Measurements from ENCODE around the gene FERMT2. TPM values are rescaled to one million over a fixed set of nuclear protein-coding genes. Genes with fewer than 3 reads are reported as not detected.
A peak's percentile ranks its signal among the peaks of the same experiment; 100 is the strongest.
"Not testable (repeated sequence)": the region's sequence is repeated elsewhere in the genome, so short reads cannot be mapped to it uniquely, and the experiment has no call there.

The FERMT2 gene
- total RNA-seq, 6 experiments from 2014 or later, result 40.4 to 64.5 (median 53.3) TPM

DNA sequence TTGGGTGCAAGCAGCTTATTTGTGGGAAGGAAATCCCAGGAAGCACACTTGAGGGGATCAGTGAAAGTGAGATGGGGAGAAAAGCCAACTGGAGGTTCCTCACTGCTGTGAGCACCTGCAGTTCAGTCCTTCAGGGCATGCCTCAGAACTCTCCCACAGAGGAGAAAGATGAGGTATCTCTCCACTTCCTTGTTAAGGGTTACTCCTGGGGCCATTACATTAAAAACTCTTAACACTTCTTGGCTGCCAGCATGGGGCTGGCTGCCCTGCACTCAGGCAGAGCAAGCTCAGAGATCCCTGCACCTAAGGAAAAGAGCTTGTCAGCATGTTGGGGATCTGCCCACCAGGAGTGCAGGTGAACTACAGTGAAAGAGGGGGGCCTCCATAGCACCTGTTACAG is 28.8 kb downstream of the FERMT2 start:
- Histone ChIP-seq H3K27ac (no peak overlapping the region), H3K4me1 (peaks cover 0 to 92% (median 36%) of the 10 kb centered on the region in 4 donors), H3K4me3 (no peak overlapping the region), H3K36me3 (no peaks in the 10 kb centered on the region), H3K9me3 (no peaks in the 10 kb centered on the region), H3K27me3 (no peaks in the 10 kb centered on the region)
- TF ChIP-seq, protein P1, sequence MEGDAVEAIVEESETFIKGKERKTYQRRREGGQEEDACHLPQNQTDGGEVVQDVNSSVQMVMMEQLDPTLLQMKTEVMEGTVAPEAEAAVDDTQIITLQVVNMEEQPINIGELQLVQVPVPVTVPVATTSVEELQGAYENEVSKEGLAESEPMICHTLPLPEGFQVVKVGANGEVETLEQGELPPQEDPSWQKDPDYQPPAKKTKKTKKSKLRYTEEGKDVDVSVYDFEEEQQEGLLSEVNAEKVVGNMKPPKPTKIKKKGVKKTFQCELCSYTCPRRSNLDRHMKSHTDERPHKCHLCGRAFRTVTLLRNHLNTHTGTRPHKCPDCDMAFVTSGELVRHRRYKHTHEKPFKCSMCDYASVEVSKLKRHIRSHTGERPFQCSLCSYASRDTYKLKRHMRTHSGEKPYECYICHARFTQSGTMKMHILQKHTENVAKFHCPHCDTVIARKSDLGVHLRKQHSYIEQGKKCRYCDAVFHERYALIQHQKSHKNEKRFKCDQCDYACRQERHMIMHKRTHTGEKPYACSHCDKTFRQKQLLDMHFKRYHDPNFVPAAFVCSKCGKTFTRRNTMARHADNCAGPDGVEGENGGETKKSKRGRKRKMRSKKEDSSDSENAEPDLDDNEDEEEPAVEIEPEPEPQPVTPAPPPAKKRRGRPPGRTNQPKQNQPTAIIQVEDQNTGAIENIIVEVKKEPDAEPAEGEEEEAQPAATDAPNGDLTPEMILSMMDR (IDR thresholded peaks at IDR 0.05), result no peak
- TF ChIP-seq POLR2A (IDR thresholded peaks at IDR 0.05), result no peak
- intact Hi-C loops (cut with DNase I), result no loop called here
- no peak for ATAC-seq
- no peak for DNase-seq

DNA sequence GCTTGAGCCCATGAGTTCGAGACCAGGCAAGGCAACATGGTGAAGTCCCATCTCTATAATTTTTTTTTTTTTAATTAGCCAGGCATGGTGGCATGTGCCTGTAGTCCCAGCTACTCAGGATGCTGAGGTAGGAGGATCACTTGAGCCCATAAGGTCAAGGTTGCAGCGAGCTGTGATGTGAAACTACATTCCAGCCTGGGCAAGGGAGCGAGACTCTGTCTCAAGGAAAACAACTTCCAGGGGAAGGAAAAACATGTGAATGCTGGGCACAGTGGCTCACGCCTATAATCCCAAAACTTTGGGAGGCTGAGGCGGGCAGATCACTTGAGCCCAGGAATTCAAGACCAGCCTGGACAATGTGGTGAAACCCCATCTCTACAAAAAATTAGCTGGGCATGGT is 30.4 kb downstream of the FERMT2 start:
- H3K9me3 ChIP-seq; intact Hi-C loops (cut with DNase I); H3K27me3 ChIP-seq; DNase-seq; H3K36me3 ChIP-seq; H3K4me3 ChIP-seq: not testable (repeated sequence)
- ATAC-seq, result peak in 1 of 4 donors; percentile 2
- WGBS (ENCODE audit: insufficient coverage, low coverage, low lambda C conversion rate, missing lambda C conversion rate), result 66% methylated on average over 4 of the region's 5 CpGs
- H3K27ac ChIP-seq, result peak overlapping the region; percentile 5 to 54 (median 50)
- H3K4me1 ChIP-seq, result peaks cover 0 to 80% (median 35%) of the 10 kb centered on the region in 4 donors

DNA sequence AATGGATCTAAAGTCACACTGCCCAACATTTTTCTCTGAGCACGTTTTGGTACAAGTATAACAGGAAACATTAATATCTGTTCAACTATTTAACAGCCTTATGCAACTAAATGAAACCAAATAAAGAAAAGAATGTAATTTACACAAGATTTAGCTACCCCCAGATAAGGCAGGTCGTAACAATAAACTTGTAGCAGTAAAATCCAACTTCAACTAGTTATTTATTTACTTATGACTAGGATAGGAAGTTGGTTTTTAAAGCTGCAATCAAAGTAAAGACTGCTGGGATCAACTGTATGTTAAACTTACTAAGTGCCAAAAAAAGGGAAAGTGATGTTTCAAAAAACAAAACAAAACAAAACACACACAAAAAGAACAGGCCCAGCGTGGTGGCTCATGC is 30.9 kb downstream of the FERMT2 start:
- H3K36me3 ChIP-seq, result no peaks in the 10 kb centered on the region
- no peaks in the 10 kb centered on the region for H3K9me3 ChIP-seq
- ATAC-seq (peak; percentile 22 to 69 (median 38)), DNase-seq (no peak)
- intact Hi-C loops (cut with DNase I), result no loop called here
- H3K4me1 ChIP-seq, result peaks cover 0 to 75% (median 35%) of the 10 kb centered on the region in 4 donors
- no peak overlapping the region for H3K4me3 ChIP-seq
- 14% methylated on average over 3 of the region's 3 CpGs for WGBS (ENCODE audit: insufficient coverage, low coverage, low lambda C conversion rate, missing lambda C conversion rate)
- H3K27me3 ChIP-seq, result no peaks in the 10 kb centered on the region
- TF ChIP-seq POLR2A (IDR thresholded peaks at IDR 0.05), result no peak
- TF ChIP-seq, protein P1 (IDR thresholded peaks at IDR 0.05), result no peak
- H3K27ac ChIP-seq, result peak overlapping the region; percentile 5 to 54 (median 50)

DNA sequence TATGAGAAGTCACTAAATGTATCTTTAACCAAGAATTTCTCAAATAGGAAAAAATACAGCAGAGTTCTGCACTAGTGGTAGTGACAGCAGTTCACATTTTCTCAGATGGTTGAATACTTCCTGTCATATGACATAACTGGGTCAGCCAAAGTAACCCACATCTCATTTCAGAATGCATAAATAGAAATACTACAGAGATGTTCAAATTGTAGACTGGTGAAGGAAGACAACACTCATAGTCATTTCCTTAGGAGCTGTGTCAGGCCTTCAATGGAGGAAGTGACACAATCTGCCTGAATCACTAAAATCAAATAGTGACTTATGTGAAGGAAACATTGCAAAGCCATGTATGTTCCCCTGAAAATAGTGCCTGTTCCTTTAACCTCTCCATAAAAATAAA is 32.4 kb downstream of the FERMT2 start:
- Histone ChIP-seq H3K9me3 (no peaks in the 10 kb centered on the region), H3K4me1 (peaks cover 0 to 64% (median 30%) of the 10 kb centered on the region in 4 donors), H3K27me3 (no peaks in the 10 kb centered on the region), H3K36me3 (no peaks in the 10 kb centered on the region), H3K27ac (peak overlapping the region; percentile 28 to 54 (median 50)), H3K4me3 (no peak overlapping the region)
- ATAC-seq (peak; percentile 47 to 77 (median 68)), DNase-seq (no peak)
- intact Hi-C loops (cut with DNase I), result no loop called here
- no peak for TF ChIP-seq POLR2A (IDR thresholded peaks at IDR 0.05)
- TF ChIP-seq, protein P1 (IDR thresholded peaks at IDR 0.05), result no peak

DNA sequence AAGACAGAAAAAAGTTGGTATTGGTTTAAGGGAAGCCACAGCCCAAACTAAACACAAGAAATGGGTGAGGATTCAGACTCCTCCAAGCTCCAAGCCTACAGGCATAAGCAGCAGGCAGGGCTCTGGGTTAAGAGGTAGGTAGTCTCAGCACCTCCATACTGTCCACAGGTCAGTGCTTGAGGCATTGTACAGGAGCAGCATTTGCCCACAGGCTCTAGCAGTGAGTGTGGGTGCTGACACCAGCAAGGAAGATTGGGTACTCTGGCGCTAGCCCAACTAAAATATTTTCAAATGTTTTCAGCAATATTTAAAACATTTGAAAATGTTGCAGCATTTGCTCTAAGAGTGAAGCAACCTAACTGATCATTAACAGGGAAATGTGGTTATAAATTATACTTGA is 33.1 kb downstream of the FERMT2 start:
- Histone ChIP-seq H3K9me3 (no peaks in the 10 kb centered on the region), H3K27me3 (no peaks in the 10 kb centered on the region), H3K36me3 (no peaks in the 10 kb centered on the region), H3K4me3 (no peak overlapping the region), H3K4me1 (peaks cover 0 to 71% (median 32%) of the 10 kb centered on the region in 4 donors), H3K27ac (peak overlapping the region; percentile 27 to 50 (median 28))
- peak in 1 of 3 donors; percentile 63 for DNase-seq
- TF ChIP-seq, protein P1 (IDR thresholded peaks at IDR 0.05), result no peak
- TF ChIP-seq POLR2A (IDR thresholded peaks at IDR 0.05), result no peak
- intact Hi-C loops (cut with DNase I), result no loop called here
- 15% methylated on average over 1 of the region's 1 CpG for WGBS (ENCODE audit: insufficient coverage, low coverage, low lambda C conversion rate, missing lambda C conversion rate)
- ATAC-seq, result peak; percentile 48 to 81 (median 67)
